GM08714 (cell line): ENCODE data around the gene DNM1.
A peak's percentile ranks its signal among the peaks of the same experiment; 100 is the strongest.

Experiments
- H3K4me3 ChIP-seq: fragments of 200-500 bp; sonication (Bioruptor generic); 2 replicates; pipeline ENCODE4 v1.5.1; 2014; ENCODE audit warnings: mild to moderate bottlenecking, low read length, inconsistent platforms
- ZNF274 ChIP-seq: IDR thresholded peaks from 2 replicates; pipeline ENCODE4 v1.6.1; 2012; ENCODE audit warnings: mild to moderate bottlenecking, low read depth, low read length

Gene DNM1

DNA sequence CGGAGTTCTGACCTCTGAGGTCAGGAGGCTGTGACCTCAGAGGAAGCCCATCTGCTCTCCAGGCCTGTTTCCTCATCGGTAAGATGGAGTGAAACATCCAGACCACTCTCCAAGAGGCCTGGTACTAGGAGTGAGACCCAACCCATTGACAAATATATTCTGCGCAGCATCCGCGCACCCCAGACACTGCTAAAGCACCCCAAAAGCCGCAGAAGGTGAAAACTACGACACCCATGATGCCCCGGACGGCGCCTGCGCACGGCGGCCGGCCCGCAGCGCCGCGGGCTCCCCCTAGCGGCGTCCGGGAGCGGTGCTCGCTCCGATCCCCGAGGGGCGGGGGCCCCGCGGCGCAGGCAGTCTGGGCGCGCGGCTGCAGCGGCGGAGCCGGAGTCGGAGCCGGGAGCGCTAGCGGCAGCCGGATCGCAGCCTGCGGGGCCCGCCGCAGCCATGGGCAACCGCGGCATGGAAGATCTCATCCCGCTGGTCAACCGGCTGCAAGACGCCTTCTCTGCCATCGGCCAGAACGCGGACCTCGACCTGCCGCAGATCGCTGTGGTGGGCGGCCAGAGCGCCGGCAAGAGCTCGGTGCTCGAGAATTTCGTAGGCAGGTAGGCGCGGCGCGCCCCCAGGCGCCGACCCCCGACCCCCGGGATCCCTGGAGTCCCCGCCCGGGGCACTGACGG, at the start of gene DNM1:
Gene DNM1, plus strand, starts transcription at position 356 of the 683 bp plus-strand sequence. Its CDS starts 92 bp downstream, at position 448.
- no peak for TF ChIP-seq ZNF274
- H3K4me3 ChIP-seq = peak within 1 kb of the TSS; percentile 40; the same call in 1 of the 2 replicates

DNA sequence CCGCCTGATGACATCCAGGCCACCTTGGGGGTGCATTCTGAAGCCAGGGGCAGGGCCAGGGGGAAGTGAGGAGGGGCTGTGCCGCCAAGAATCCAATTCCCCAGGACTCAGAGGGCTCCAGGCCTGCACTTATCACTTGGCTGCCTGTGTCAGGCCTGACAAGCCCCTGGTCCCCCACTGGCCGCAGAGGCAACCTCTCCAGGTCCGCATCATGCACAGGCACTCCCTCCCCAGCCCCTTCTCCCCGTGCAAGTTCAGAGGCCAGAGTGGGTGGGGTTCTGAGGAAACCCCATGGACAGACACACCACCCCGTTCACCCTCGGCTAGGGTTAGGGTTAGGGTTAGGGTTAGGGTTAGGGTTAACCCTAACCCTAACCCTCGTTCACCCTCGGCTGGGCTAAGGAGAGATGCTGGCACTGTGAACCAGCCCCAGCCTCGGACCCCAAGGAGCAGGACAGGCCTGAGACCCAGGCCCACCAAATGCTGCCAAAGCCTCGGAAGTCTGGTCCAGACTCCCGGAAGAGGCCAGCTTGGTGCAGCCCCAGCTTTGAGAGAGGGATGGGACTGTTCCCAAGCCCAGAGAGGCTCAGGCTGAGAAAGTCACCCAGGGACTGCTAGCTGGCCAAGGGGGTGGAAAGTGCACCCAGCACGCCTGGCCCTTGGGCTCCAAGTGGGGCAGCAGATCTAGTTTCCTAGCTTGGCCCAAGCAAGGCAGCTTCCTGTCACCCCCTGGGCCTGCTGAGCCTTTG, 49.1 kb upstream of the DNM1 start:
- TF ChIP-seq ZNF274 = no peak
- no peak overlapping the region for H3K4me3 ChIP-seq

DNA sequence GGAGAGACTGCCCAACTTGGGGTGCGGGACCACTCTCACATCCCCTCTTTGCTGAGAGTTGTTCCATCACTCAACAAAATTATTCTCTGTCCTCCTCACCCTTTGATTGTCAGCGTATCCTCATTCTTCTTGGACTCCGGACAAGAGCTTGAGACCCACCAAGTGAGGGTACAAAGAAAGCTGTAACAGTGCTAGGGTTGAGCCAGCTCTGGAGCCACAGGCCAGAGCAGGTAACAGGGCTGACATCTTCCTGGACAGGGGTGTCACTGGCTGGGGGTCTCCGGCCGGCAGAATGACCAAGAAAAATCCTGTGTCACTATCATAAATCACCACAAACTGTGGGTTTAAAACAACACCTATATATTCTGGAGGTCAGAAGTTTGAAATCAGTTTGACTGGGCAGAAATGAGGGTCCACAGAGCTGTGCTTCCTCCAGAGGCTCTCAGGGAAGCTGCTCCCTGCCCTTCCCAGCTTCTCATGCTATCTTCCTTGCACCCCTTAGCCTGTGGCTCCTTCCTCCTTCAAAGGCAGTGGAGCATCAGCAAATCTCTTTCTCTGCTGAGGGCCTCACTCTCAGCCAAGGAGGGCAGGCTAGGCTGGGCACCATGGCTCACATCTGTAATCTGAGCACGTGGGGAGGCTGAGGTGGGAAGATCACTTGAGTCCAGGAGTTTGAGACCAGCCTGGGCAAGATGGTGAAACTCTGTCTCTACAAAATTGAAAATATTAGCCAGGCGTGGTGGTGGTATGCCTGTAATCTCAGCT, 47.3 kb upstream of the DNM1 start:
- no peak overlapping the region for H3K4me3 ChIP-seq
- TF ChIP-seq ZNF274 = no peak

DNA sequence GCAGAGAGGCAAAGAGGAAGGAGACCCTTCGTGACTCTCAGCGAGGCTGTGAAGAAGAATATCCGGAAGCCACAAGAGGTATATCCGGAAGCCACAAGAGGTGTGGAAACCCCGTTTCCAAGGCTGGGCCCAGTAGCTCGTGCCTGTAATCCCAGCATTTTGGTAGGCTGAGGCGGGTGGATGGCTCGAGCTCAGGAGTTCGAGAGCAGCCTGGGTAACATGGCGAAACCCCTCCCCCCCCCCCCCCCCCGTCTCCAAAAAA, 43.7 kb upstream of the DNM1 start:
- peak overlapping the region; percentile 57; the same call in 1 of the 2 replicates for H3K4me3 ChIP-seq
- TF ChIP-seq ZNF274 = no peak

DNA sequence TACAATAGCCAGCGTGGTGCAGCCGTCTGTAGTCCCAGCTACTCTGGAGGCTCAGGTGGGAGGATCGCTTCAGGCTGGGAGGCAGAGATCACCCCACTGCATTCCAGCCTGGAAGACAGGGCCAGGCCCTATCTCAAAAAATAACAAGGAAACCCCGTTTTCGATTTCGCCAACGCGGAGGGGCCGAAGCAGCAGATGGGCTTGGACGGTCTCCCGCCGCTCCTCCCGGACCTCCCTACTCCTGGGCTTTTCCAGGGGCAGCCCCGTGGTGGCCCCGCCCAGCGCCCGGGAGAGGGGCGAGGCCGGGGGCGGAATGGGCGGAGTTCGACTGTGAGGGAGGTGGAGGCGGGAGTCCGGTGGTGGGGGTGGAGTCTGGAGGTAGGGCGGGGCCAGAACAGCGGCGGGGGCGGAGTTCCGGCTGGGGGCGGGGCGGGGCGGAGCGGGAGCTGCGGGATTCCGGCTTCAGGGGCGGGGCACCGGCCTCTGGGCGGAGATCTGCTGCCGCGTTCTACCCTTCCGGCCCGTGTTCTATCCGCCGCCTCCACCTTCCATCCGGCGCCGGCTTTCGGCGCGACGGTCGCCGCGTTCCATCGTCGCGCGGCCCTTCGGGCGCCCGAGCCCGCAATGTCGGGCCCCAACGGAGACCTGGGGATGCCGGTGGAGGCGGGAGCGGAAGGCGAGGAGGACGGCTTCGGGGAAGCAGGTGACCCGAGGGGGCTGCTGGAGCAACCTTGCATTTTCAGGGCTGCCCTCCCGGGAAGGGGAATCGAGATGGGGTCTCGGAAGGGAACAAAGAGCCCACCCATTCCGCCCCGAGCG, 43.2 kb upstream of the DNM1 start, which contains the start of gene BBLN:
Gene BBLN, plus strand, starts transcription at position 482 of the 819 bp plus-strand sequence. Its CDS starts 143 bp downstream, at position 625.
- TF ChIP-seq ZNF274 = no peak
- H3K4me3 ChIP-seq = peak within 1 kb of the TSS; percentile 97

DNA sequence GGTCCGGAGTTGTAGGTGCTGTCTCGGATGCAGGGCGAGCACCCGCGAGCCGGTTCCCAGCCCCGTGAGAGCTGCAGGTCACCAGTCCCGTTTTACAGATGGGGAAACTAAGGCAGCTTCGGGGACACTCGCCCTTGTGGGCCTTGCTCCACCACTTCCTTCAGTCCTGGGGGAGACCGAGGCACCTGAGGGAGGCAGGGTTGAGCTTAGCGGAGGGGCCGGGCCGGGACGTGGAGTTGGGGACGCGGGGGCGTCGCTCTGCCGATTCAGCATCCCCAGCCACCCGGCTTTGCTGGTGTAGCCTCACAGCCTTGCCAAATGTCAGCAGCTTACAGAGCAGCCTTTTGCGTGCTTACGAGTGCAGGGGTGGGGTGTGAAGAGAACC, 42.6 kb upstream of the DNM1 start:
- no peak for TF ChIP-seq ZNF274
- peak overlapping the region; percentile 97 for H3K4me3 ChIP-seq

DNA sequence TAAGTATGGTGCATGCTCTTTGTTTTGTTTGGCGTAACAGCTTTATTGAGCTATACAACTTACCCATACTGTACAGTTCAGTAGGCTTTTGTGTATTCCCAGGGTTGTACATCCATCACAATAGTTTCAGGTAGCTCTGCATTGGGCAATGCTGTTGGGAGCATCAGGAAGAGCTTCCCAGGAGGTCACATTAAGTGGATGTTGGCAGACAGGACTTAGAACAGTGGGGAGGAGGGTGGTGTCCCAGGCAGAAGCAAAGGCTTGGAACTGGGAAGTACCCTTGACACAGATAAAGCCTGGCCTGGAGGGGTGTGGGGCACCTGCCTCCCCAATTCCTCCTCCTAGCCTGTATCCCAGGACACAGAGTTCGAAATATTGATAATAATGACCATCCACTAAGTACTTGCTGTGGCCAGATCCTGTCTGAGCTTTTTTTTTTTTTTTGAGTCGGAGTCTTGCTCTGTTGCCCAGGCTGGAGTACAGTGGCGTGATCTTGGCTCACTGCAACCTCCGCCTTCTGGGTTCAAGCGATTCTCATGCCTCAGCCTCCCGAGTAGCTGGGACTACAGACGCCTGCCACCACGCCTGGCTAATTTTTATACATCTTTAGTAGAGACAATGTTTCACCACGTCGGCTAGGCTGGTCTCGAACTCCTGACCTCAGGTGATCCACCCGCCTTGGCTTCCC, 41.8 kb upstream of the DNM1 start:
- no peak overlapping the region for H3K4me3 ChIP-seq
- TF ChIP-seq ZNF274 = no peak

DNA sequence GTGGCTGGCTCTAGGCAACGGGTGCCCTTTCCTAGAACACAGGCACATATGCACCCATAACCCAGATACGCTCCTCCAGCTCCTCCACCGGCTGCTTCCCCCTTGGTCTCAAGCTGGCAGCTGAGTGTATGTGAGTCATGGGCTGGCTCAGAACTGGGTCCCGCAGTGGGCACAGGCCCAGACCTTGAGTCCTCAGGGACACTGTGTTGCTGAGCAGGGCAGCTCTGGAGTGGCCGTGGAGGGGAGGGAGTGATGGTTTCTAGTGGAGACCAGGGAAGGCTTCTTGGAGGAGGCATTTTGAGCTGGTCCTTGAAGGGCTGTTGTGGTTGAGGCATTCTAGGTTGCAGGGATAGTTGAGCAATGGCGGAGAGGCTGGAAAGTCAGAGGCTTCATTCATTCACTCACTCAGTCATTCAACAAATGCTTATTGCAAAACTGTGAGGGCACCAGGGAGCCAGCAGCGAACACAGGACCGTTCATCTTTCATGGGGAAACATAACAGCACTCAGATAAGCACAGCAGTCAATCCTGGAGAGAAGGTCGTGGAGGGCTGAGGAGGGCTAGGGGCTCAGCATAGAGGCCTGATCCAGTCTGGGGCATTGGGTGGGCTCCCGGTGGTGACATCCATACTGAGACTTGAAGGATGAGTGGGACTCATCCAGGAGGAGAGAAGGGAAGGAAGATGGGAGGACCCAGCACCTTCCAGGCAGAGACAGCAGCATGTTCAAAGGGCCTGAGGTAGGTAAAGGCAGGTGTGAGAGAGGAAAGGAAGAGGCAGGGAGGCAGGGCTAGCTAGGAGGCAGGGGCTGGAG, 40.8 kb upstream of the DNM1 start:
- TF ChIP-seq ZNF274 = no peak
- H3K4me3 ChIP-seq = no peak overlapping the region

DNA sequence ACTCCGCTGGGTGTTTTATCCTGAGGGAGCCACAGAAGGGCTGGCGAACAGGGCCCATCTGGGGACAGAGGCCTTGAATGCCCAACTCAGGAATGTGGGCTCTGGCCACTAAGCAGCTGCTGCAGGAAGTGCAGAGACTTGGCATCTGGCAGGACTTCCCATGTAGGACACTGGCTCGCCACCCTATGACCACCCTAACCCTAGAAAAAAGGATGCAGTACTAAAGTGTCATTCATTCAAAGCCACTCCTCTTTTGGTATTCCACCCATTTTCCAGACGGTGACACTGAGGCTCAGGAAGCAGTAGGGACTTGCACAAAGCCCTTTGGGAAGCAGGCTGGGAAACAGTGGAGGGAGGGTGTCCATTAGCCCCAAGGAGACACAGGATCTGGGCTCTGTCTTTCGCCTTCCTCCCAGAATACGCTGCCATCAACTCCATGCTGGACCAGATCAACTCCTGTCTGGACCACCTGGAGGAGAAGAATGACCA, 40.1 kb upstream of the DNM1 start:
- no peak for TF ChIP-seq ZNF274
- no peak overlapping the region for H3K4me3 ChIP-seq

DNA sequence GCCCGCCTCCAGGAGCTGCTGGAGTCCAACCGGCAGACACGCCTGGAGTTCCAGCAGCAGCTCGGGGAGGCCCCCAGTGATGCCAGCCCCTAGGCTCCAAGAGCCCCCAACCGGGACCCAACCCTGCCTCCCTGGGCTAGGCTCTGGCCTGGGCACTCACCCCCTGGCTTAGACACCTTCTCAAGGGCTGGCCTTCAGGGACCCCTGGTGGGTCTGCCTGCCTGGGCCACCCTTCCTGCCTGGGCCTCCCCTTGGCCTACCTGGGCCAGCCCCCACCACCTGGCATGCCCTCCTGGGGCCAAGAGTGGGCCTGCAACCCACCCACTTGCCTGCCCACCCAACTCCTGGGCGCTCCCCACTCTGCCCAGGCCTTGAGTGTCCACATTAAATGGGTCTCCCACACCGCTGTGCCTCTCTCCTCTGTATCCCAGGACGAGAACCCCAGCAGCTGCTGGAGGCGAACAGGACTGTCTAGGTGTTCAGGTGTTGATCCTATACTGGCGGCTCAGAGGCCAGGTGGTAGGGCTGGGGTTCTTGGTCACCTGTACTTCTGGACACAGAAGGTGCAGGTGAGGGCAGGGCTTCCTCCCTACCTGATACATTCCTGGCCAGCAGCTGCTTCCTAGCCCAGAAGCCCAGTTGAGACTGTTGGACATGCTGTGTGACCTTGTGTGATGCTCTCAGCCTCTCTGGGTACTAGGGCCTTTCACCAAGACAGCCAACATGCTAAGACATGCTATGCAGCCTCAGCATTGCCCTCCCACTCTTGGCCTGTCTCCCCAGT, 39.5 kb upstream of the DNM1 start:
- no peak overlapping the region for H3K4me3 ChIP-seq
- no peak for TF ChIP-seq ZNF274

DNA sequence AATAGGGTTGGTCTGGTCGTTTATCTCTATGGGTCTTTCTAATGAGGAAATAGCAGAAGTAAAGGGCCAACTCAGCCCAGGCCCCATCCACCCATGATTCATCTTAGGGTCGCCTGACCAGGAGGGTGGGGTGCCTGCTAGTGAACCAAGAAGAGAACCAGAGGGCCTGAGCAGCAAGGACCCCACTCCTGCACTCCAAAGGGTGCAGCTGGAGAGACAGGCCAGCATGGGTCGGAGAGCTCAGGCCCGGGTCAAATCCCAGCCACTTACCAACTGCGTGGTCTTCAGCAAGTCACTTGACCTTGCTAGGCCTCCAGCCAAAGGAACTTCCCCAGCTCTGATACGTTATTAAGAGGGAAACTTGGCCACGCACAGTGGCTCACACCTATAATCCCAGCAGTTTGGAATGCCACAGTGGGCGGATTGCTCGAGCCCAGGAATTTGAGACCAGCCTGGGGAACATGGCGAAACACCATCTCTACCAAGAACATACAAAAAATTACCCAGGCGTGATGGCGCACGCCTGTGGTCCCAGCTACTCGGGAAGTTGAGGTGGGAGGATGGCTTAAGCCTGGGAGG, 38.8 kb upstream of the DNM1 start:
- no peak for TF ChIP-seq ZNF274
- H3K4me3 ChIP-seq = no peak overlapping the region
